KG1 (cell line): Measurements from ENCODE around the gene LEKR1.
"Not testable (repeated sequence)": the region's sequence is repeated elsewhere in the genome, so short reads cannot be mapped to it uniquely, and the experiment has no call there.

Experiments
- DNase-seq: peaks from one replicate; lab custom pipeline; 2025; lab: John Stamatoyannopoulos, UW

The LEKR1 gene

GRCh38 chr3:156837115-156837514 is 11.0 kb downstream of the LEKR1 start:
- DNase-seq, result no peak

- DNase-seq, result no peak
These were observed 11.9 kb downstream of the LEKR1 start for GRCh38 chr3:156838035-156838434.

GRCh38 chr3:156840826-156841689 is 14.9 kb downstream of the LEKR1 start:
- no peak for DNase-seq

GRCh38 chr3:156843071-156843808 is 17.1 kb downstream of the LEKR1 start:
- DNase-seq, result no peak

- no peak for DNase-seq
These were observed 21.7 kb downstream of the LEKR1 start for GRCh38 chr3:156847752-156848448.

GRCh38 chr3:156859578-156859977 is 33.4 kb downstream of the LEKR1 start:
- no peak for DNase-seq

- no peak for DNase-seq
These were observed 34.7 kb downstream of the LEKR1 start for GRCh38 chr3:156860873-156861272.

- DNase-seq, result no peak
These were observed 36.2 kb downstream of the LEKR1 start for GRCh38 chr3:156862338-156862737.

- DNase-seq, result no peak
These were observed 39.6 kb downstream of the LEKR1 start for GRCh38 chr3:156865732-156866131.

GRCh38 chr3:156867174-156867573 is 41.0 kb downstream of the LEKR1 start:
- DNase-seq, result no peak

GRCh38 chr3:156867920-156868319 is 41.8 kb downstream of the LEKR1 start:
- no peak for DNase-seq

GRCh38 chr3:156873906-156874305 is 47.8 kb downstream of the LEKR1 start:
- no peak for DNase-seq

GRCh38 chr3:156879491-156879890 is 53.3 kb downstream of the LEKR1 start:
- DNase-seq, result not testable (repeated sequence)

- no peak for DNase-seq
These were observed 59.6 kb downstream of the LEKR1 start for GRCh38 chr3:156885761-156886160.

GRCh38 chr3:156888176-156888575 is 62.0 kb downstream of the LEKR1 start:
- no peak for DNase-seq

GRCh38 chr3:156888576-156888975 is 62.4 kb downstream of the LEKR1 start:
- DNase-seq, result no peak

GRCh38 chr3:156892701-156893100 is 66.5 kb downstream of the LEKR1 start:
- no peak for DNase-seq

GRCh38 chr3:156895374-156895773 is 69.2 kb downstream of the LEKR1 start:
- DNase-seq, result not testable (repeated sequence)

- not testable (repeated sequence) for DNase-seq
These were observed 71.7 kb downstream of the LEKR1 start for GRCh38 chr3:156897851-156898250.

- DNase-seq, result no peak
These were observed 72.2 kb downstream of the LEKR1 start for GRCh38 chr3:156898296-156898880.

GRCh38 chr3:156899951-156900350 is 73.8 kb downstream of the LEKR1 start:
- DNase-seq, result no peak

- DNase-seq, result no peak
These were observed 76.8 kb downstream of the LEKR1 start for GRCh38 chr3:156902916-156903315.
